Ovary (tissue), 9 donors: Measurements from ENCODE around the gene PPP1R13B. TPM values are rescaled to one million over a fixed set of nuclear protein-coding genes. Genes with fewer than 3 reads are reported as not detected.
"Not testable (repeated sequence)": the region's sequence is repeated elsewhere in the genome, so short reads cannot be mapped to it uniquely, and the experiment has no call there.

ENCODE experiments used
- DNase-seq, 5 donors: peaks; one replicate each; pipeline ENCODE4 v3.0.0-alpha.2; 2019 to 2020
- H3K27ac ChIP-seq, 2 donors: fragments of 200-600 bp; one replicate each; pipeline versions ENCODE4 v1.5.1 to v1.8.0; 2019 to 2022
- H3K27me3 ChIP-seq: fragments of 200-600 bp; one replicate; pipeline ENCODE4 v1.8.0; 2022
- H3K36me3 ChIP-seq: fragments of 200-600 bp; sonication (generic); one replicate; pipeline ENCODE4 v1.5.1; 2019
- H3K4me1 ChIP-seq: one replicate; pipeline ENCODE4 v1.8.1; 2013; ENCODE audit warnings: mild to moderate bottlenecking, moderate library complexity; ENCODE audit not compliant: insufficient read depth
- H3K4me3 ChIP-seq: fragments of 200-600 bp; sonication (generic); one replicate; pipeline ENCODE4 v1.5.1; 2017
- H3K9me3 ChIP-seq, 2 donors: fragments of 200-600 bp in 1 of 2; sonication (generic) in 1 of 2; one replicate each; pipeline versions ENCODE4 v1.5.1 to v1.8.1; 2013 to 2019; ENCODE audit warnings: mild to moderate bottlenecking in 1 of 2, moderate library complexity in 1 of 2
- EP300 ChIP-seq: sonication (generic); formaldehyde crosslinking; IDR thresholded peaks from one replicate; pipeline ENCODE4 v1.6.1; 2017; ENCODE audit warnings: antibody characterized with exemption
- POLR2A ChIP-seq: fragments of 450-650 bp; IDR thresholded peaks from one replicate; pipeline ENCODE4 v1.6.1; 2017; ENCODE audit warnings: antibody characterized with exemption, mild to moderate bottlenecking, moderate library complexity
- WGBS, 3 donors: extraction: QIAGEN DNeasy Blood & Tissue Kit in 1 of 3; methylation state at CpG; one replicate each; pipeline versions ENCODE4 v1.1.5 to v1.1.7; 2013 to 2017; 5-methylcytosine and 5-hydroxymethylcytosine counted together
- intact Hi-C, 4 donors: fragments of 100-400 bp; cut with DNase I; formaldehyde crosslinking; loops; one replicate each; pipeline versions ENCODE4 v1.11.0 to v1.15.1; 2022 to 2023
- polyA plus RNA-seq, 2 donors: library from polyadenylated mRNA; stranded (reverse); fragments of 200-250 nt in 1 of 2; fragments of 350-450 nt in 1 of 2; fragmentation: Illumina TruSeq in 1 of 2; extraction: RNeasy Lipid Tissue Mini Kit (QIAGEN cat#74804) in 1 of 2; gene quantifications; one replicate each; pipeline ENCODE4 v1.2.3, GENCODE V29; 2013 to 2014
- total RNA-seq, 7 donors: library from RNA; depleted of rRNA in 2 of 7; stranded (reverse); fragments of >200 nt in 2 of 7; fragmentation: NEBNext Ultra II Directional in 3 of 7; extraction: Animal tissue kit (Norgen Biotek cat#: 25700) in 3 of 7; gene quantifications; one replicate each; pipeline versions ENCODE4 v1.1.0 to v1.2.4, GENCODE V29; 2016 to 2023
- TF ChIP-seq, protein P1 (sequence below), 3 donors: fragments of 450-650 bp in 2 of 3; fragments of 200-600 bp in 1 of 3; IDR thresholded peaks; one replicate each; pipeline versions ENCODE4 v1.5.1 to v1.8.0; 2016 to 2022; ENCODE audit warnings: antibody characterized with exemption in 3 of 3, mild to moderate bottlenecking in 1 of 3
- donor health status: DM: no; HTN: no; CAD: no; lungs with moderate emphysema.
- donor health status: DM: no; HTN: no; CAD: no.
- donor health status: Bipolar disorder and iron deficiency.
- donor health status: DM: yes; HTN: yes; CAD: no.
- donor health status: DM: no; HTN: no; CAD: no.
- donor health status: DM: yes; HTN: yes; CAD: no.

Gene PPP1R13B
- total and polyA plus RNA-seq, 9 donors, result 15.0 to 64.8 (median 35.3) TPM

GRCh38 chr14:103694572-103695026 lies 152.8 kb downstream of the PPP1R13B start:
- peak in 1 of 5 donors; percentile 24 for DNase-seq
- H3K36me3 ChIP-seq, result no peaks in the 10 kb centered on the region
- no peak overlapping the region for H3K27ac ChIP-seq

GRCh38 chr14:103693515-103693914 lies 153.9 kb downstream of the PPP1R13B start:
- no peaks in the 10 kb centered on the region for H3K36me3 ChIP-seq
- peaks cover 24% of the 10 kb centered on the region for H3K4me1 ChIP-seq
- DNase-seq, result peak in 1 of 5 donors; percentile 38
- no peaks in the 10 kb centered on the region for H3K27me3 ChIP-seq
- 91 to 93% (median 92%) methylated on average over 22 of the region's 22 CpGs for WGBS, 3 donors
- H3K27ac ChIP-seq, result no peak overlapping the region
- no peaks in the 10 kb centered on the region for H3K9me3 ChIP-seq
- H3K4me3 ChIP-seq, result no peak overlapping the region
- TF ChIP-seq, protein P1, sequence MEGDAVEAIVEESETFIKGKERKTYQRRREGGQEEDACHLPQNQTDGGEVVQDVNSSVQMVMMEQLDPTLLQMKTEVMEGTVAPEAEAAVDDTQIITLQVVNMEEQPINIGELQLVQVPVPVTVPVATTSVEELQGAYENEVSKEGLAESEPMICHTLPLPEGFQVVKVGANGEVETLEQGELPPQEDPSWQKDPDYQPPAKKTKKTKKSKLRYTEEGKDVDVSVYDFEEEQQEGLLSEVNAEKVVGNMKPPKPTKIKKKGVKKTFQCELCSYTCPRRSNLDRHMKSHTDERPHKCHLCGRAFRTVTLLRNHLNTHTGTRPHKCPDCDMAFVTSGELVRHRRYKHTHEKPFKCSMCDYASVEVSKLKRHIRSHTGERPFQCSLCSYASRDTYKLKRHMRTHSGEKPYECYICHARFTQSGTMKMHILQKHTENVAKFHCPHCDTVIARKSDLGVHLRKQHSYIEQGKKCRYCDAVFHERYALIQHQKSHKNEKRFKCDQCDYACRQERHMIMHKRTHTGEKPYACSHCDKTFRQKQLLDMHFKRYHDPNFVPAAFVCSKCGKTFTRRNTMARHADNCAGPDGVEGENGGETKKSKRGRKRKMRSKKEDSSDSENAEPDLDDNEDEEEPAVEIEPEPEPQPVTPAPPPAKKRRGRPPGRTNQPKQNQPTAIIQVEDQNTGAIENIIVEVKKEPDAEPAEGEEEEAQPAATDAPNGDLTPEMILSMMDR (IDR thresholded peaks at IDR 0.05), result no peak
- TF ChIP-seq POLR2A, result no peak
- no peak for TF ChIP-seq EP300
- intact Hi-C loops, result no loop called here

More at GRCh38 chr14:103694572-103695026, 152.8 kb downstream of the PPP1R13B start:
- 87 to 91% (median 89%) methylated on average over 20 of the region's 20 CpGs for WGBS, 3 donors
- H3K4me3 ChIP-seq, result no peak overlapping the region
- H3K4me1 ChIP-seq, result peaks cover 22% of the 10 kb centered on the region
- intact Hi-C loops, result no loop called here
- no peaks in the 10 kb centered on the region for H3K27me3 ChIP-seq
- no peak for TF ChIP-seq EP300
- TF ChIP-seq, protein P1 (IDR thresholded peaks at IDR 0.05), result no peak
- TF ChIP-seq POLR2A, result no peak
- no peaks in the 10 kb centered on the region for H3K9me3 ChIP-seq

GRCh38 chr14:103692871-103693270 lies 154.5 kb downstream of the PPP1R13B start:
- TF ChIP-seq POLR2A (no peak), EP300 (no peak)
- TF ChIP-seq, protein P1 (IDR thresholded peaks at IDR 0.05), result no peak
- WGBS, 3 donors, result 85% methylated on average over 12 of the region's 12 CpGs
- Histone ChIP-seq H3K27me3 (no peaks in the 10 kb centered on the region), H3K9me3 (no peaks in the 10 kb centered on the region), H3K36me3 (no peaks in the 10 kb centered on the region), H3K4me1 (peaks cover 20% of the 10 kb centered on the region), H3K4me3 (no peak overlapping the region), H3K27ac (no peak overlapping the region)
- peak in 1 of 5 donors; percentile 30 for DNase-seq
- intact Hi-C loops, result no loop called here

DNA sequence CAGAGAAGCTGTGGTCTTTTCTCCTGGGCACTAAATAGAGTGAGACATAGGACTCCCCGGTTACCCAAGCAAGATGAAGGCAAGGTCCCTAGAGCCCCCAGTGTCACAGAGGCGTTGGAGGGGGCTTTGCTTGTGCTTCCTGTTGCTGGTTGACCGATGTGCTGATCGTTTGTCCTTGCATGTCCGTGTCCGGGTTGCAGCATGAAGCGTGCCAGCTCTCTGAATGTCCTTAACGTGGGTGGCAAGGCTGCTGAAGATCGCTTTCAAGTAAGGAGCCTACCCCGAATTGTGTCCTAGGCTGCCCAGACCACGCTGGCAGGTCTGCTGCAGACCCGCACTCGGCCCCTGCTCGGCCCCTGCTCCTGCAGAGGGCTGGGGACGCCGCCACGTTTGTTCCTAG lies 155.2 kb downstream of the PPP1R13B start:
- peaks cover 13% of the 10 kb centered on the region for H3K4me1 ChIP-seq
- intact Hi-C loops, result no loop called here
- 92 to 96% (median 93%) methylated on average over 17 of the region's 17 CpGs for WGBS, 3 donors

DNA sequence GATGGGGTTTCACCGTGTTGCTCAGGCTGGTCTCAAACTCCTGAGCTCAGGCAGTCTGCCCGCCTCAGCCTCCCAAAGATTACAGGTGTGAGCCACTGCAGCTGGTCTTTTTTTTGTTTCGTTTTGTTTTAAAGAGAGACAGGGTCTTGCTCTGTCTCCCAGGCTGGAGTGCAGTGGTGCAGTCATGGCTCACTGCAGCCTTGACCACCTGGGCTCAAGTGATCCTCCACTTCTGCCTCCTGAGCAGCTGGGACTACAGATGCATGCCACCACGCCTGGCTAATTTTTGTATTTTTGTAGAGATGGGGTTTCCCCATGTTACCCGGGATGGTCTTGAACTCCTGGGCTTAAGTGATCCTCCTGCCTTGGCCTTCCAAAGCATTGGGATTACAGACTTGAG lies 155.7 kb downstream of the PPP1R13B start:
- H3K27ac ChIP-seq, H3K4me3 ChIP-seq, intact Hi-C loops, H3K9me3 ChIP-seq, H3K36me3 ChIP-seq, H3K27me3 ChIP-seq, DNase-seq: not testable (repeated sequence)
- 78 to 90% (median 81%) methylated on average over 5 of the region's 5 CpGs for WGBS, 3 donors
- H3K4me1 ChIP-seq, result peaks cover 13% of the 10 kb centered on the region

More for the DNA sequence above, 155.2 kb downstream of the PPP1R13B start:
- Histone ChIP-seq H3K36me3 (no peaks in the 10 kb centered on the region), H3K27me3 (no peaks in the 10 kb centered on the region), H3K9me3 (no peaks in the 10 kb centered on the region), H3K27ac (no peak overlapping the region), H3K4me3 (no peak overlapping the region)
- TF ChIP-seq EP300 (no peak), POLR2A (no peak)
- TF ChIP-seq, protein P1 (IDR thresholded peaks at IDR 0.05), result no peak
- peak in 2 of 5 donors; percentile 18 to 23 for DNase-seq
